Activated T-cell treated with anti-CD3 and anti-CD28 coated beads, Interleukin-2, amount 50 U/mL, for 1 hour (primary cell): ENCODE data around the gene MON2.

Source experiments
- DNase-seq: peaks from one replicate; pipeline ENCODE4 v3.0.0-alpha.2; 2020

MON2 gene

GRCh38 chr12:62618319-62618718 is 151.7 kb downstream of the MON2 start:
- no peak for DNase-seq

GRCh38 chr12:62618930-62619329 is 152.3 kb downstream of the MON2 start:
- no peak for DNase-seq

- DNase-seq = no peak
Measured at GRCh38 chr12:62621101-62621638, 154.5 kb downstream of the MON2 start.

DNA sequence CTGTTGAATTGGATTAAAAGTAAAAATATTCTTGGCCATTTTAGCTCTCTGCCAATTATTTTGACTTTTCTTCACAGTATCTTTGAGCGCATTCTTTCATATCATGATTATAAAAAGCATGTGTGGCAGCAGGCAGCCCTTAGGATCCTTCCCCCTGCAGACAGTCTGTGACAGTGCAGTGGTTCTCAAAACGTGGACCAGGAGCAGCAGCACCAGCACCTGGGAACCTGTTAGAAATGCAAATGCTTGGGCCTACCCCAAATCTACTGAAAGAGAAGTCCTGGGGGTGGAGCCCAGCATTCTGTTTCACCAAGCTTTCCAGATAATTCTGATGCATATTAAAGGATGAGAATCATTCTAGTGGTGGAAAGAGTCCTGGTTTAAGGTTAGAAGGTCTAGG is 155.6 kb downstream of the MON2 start:
- DNase-seq = no peak

GRCh38 chr12:62625228-62625627 is 158.6 kb downstream of the MON2 start:
- no peak for DNase-seq

DNA sequence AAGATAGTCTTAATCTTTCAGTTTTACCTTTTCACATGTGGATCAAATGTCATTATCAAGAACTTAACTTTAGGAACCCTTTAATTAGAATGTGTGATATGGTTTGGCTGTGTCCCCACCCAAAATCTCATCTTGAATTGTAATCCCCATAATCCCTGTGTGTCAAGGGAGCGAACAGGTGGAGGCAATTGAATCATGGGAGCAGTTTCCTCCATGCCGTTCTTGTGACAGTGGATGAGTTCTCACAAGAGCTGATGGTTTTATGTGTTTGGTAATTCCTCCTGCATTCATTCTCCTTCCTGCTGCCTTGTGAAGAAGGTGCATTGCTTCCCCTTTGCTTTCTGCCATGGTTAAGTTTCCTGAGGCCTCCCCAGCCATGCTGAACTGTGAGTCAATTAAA is 160.6 kb downstream of the MON2 start:
- DNase-seq = no peak

DNA sequence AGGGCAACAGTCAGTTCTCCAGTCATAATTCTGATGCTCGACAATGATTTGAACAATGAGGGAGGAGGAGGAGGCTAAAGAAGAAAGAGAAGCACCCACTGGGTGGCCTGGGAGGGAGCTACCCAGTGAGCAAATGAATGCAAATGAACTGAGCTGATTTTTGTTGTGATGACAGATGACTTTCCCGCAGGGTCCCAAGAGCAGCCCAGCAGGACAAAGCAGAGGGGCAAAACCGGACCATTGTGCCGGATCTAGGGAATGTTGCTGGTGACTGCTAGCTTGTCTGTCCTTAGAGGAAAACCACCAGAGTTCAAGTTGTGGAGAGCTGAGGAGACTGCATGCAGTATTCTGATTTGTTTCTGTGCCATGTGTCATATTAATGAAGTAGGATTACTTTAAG is 162.8 kb downstream of the MON2 start:
- DNase-seq = no peak

DNA sequence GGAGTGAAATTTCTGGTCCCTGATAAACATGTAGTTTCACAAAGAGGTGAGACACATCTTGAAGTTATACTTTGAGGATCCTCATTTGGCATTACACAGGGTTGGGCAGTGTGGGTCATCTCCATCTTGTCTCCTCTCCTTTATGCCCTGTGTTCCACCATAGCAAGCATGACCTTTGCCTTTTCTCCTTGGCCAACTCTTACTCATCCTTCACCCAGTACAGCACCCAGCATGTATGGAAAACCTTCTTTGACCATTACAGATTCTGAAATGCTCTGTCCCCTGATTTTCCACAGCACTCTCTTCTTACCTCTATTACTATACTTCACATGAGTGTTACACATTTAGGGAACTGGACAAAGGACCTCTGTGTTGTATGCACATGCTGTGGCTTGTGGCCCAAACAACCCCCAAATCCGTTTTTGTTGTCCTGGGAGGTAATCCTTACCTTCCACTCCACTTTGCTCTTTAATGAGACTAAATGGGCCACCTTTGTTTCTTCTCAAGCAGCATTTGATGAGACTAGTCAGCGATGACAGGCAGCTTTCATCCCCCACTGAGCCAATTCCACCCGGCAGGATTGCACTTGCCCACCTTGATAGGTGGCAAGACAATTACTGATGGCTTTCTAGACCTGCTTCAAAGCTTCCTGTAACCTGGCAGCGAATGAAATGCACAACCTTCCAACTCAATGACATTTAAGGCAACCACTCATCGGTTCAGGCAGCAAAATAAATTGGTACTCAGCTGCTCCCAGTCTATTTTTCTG is 163.5 kb downstream of the MON2 start:
- DNase-seq = no peak

GRCh38 chr12:62631471-62632410 is 165.1 kb downstream of the MON2 start:
- peak; percentile 28 for DNase-seq

DNA sequence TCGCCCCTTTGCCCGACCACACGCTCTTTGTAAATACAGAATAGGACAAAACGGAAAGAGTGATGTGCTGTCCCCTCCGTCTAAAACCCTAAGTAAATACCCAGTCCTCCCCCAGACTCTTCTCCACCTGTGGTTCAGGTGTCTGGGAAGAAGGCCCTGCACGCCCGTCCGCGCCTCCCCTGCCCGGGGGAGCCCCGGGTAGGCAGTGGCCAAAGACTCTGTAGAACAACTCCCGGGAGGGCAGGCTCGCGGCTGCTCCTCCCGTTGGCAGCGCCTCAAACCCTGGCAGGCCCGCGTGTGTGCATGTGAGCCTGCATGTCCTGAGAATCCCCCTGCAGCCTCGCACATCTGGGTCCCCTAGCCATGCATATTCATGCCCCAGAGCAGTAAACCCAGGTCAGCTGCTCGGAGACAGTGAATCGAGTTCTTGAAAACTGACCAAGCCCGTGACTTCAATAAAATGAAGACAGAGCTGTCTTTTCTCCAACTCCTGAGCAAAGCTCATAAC is 165.8 kb downstream of the MON2 start:
- peak; percentile 23 for DNase-seq

DNA sequence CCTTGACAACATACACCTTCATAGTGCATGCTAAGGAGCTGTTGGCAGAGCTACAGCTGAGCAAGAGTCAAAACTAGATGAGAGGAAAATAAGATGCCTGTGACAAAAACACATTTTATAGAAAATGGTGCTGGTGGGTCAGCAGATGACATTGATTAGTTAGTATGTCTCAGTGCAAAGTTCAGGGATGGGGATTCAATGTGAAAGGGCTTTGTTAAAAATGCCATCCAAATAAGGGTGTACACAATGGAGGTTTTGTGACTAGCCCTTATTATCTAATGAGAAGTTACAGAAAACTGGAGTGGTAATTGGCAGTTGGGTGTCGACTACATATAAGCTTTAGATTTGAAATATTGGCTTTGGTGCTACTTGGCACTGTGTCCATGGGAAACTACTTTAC is 169.0 kb downstream of the MON2 start:
- DNase-seq = no peak

DNA sequence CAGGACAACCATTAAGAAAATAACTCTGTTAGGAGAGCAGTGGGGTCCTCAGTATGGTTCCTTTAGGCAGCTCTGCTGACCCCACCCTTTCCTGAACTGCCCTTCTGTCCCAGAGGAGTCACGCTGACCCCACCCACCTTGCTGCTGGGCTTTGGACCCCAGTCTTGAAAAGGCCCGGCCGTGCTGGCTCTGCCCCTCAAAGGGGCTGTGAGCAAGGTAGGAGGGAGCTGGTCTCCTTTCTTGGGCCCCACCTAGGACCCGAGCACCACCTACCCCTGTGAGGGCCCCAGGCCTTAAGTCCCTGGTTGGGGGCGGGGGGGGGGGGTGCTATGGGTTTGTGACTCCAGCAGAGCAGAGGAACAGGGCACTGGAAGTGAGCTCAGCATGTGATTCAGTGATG is 171.1 kb downstream of the MON2 start:
- DNase-seq = no peak

DNA sequence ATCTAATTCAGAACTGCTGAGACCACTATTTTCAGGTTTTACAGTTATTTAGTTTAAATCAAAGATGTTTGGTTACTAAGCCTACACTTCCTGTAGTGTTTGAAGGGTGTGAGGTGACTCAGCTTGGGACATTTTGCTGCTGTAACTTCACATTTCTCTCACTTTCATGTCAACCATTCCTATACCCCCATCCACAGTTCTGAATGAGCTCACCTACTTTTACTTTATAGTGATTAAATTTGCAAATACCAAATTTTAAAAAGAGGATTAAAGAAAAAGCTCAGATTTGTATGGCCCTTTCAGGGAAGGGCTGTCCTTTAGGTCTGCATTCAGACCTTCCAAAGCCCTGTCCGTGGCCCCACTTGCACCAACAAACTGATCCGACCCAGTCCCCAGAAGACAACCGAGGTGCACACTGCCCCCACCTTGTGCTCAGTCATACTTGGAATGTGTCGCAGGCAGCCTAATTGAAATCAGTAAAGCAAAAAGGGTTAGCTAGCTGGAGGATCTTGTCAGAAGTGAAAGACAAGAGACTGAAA is 174.4 kb downstream of the MON2 start:
- no peak for DNase-seq

- DNase-seq = no peak
Measured at GRCh38 chr12:62642486-62642885, 175.9 kb downstream of the MON2 start.

- DNase-seq = no peak
Measured at GRCh38 chr12:62643486-62643885, 176.9 kb downstream of the MON2 start.

DNA sequence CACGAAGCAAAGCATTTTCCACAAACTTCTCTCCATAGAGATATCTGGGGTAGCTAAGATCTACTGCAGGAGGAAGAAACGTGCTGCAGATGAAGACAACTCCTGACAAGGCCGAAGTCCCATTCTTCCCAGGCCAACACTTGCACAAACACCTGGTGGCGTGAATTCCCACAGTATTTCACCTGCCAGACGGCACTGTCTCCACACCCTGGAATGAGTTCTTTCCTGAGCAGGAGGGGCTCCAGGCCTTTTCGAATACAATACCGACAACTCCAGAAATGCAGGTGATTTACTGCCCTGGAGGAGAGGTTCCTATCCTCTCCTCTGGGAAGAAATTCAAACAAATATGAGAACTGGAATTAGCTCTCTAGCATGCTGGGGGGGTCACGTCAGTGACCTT is 179.9 kb downstream of the MON2 start:
- DNase-seq = no peak

- no peak for DNase-seq
Measured at GRCh38 chr12:62647586-62647985, 181.0 kb downstream of the MON2 start.

DNA sequence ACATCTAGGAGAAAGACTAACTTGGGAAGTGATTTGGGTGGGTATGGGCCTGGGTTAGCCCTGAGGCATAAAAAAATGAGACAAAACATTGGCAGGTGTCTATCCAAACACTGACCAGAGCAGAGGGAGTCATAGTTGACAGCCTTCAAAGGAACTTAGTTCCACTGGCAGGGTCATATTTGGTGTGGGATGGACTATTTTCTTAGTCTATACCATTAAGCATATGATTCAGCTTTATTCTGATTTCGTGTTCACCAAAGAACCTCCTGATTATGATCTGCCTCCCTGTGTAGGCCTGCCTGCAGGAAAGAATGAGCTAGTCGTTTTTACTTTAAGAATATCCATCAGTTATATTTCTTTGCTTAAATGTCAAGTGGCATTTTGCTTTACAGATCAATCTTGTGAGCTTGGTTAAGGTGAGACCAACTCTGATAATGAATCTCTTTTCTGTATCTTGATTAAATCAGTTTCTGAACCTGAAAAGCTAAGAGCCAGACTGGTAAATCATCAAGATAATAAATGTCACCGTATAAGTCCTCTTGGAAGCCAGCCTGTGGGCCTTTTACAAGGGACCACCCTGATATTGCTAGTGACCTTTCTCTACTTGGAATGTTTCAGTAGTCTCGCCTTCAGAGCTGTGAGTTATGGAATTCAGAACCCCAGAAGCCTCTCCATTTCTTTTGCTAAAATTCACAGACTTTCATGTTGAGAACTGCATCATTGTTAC is 182.9 kb downstream of the MON2 start:
- DNase-seq = no peak
